ENCODE results near the gene GID4. TPM values are rescaled to one million over a fixed set of nuclear protein-coding genes. Genes with fewer than 3 reads are reported as not detected.

The GID4 gene
- total and polyA plus RNA-seq, 3 experiments from 2014 or later = 8.5 to 11.1 (median 9.8) TPM

GRCh38 chr17:18020971-18021370, 18.2 kb upstream of the GID4 start:
- no peaks in the 10 kb centered on the region for H3K9me3 Mint-ChIP-seq
- H3K4me3 Mint-ChIP-seq = no peak overlapping the region
- ChIA-PET CTCF (no interaction called here), POLR2A (no interaction called here)
- Histone ChIP-seq H3K36me3 (ENCODE audit: insufficient read depth, low read length) (peaks cover 6% of the 10 kb centered on the region), H3K4me3 (ENCODE audit: low read length) (no peak overlapping the region), H3K9me3 (ENCODE audit: low read length) (no peaks in the 10 kb centered on the region), H3K27ac (ENCODE audit: low read depth, low read length) (no peak overlapping the region), H3K27me3 (ENCODE audit: insufficient read depth, low read length, poor library complexity, severe bottlenecking) (no peaks in the 10 kb centered on the region), H3K4me1 (ENCODE audit: insufficient read depth, low read length) (peaks cover 6% of the 10 kb centered on the region)
- H3K27me3 Mint-ChIP-seq = no peaks in the 10 kb centered on the region
- peaks cover 9 to 10% (median 10%) of the 10 kb centered on the region in 3 donors for H3K4me1 Mint-ChIP-seq
- H3K27ac Mint-ChIP-seq = no peak overlapping the region
- no peak for DNase-seq
- peaks cover 0 to 61% (median 13%) of the 10 kb centered on the region in 3 donors for H3K36me3 Mint-ChIP-seq

GRCh38 chr17:18021372-18021771, 17.8 kb upstream of the GID4 start:
- no peak overlapping the region for H3K4me3 ChIP-seq (ENCODE audit: low read length)
- ChIA-PET POLR2A (no interaction called here), CTCF (no interaction called here)
- Mint-ChIP-seq H3K9me3 (no peaks in the 10 kb centered on the region), H3K4me3 (no peak overlapping the region), H3K27ac (no peak overlapping the region), H3K4me1 (peaks cover 13 to 14% (median 14%) of the 10 kb centered on the region in 3 donors), H3K27me3 (no peaks in the 10 kb centered on the region), H3K36me3 (peaks cover 0 to 57% (median 12%) of the 10 kb centered on the region in 3 donors)
- DNase-seq = no peak
- H3K4me1 ChIP-seq (ENCODE audit: insufficient read depth, low read length) = peaks cover 9% of the 10 kb centered on the region
- H3K36me3 ChIP-seq (ENCODE audit: insufficient read depth, low read length) = peaks cover 5% of the 10 kb centered on the region
- no peak overlapping the region for H3K27ac ChIP-seq (ENCODE audit: low read depth, low read length)
- H3K27me3 ChIP-seq (ENCODE audit: insufficient read depth, low read length, poor library complexity, severe bottlenecking) = no peaks in the 10 kb centered on the region
- no peaks in the 10 kb centered on the region for H3K9me3 ChIP-seq (ENCODE audit: low read length)

- H3K4me3 Mint-ChIP-seq = peak overlapping the region in 6 of 7 donors; percentile 3 to 83 (median 50)
- peaks cover 5% of the 10 kb centered on the region for H3K36me3 ChIP-seq (ENCODE audit: insufficient read depth, low read length)
Observed at GRCh38 chr17:18025241-18025944, 13.8 kb upstream of the GID4 start.

DNA sequence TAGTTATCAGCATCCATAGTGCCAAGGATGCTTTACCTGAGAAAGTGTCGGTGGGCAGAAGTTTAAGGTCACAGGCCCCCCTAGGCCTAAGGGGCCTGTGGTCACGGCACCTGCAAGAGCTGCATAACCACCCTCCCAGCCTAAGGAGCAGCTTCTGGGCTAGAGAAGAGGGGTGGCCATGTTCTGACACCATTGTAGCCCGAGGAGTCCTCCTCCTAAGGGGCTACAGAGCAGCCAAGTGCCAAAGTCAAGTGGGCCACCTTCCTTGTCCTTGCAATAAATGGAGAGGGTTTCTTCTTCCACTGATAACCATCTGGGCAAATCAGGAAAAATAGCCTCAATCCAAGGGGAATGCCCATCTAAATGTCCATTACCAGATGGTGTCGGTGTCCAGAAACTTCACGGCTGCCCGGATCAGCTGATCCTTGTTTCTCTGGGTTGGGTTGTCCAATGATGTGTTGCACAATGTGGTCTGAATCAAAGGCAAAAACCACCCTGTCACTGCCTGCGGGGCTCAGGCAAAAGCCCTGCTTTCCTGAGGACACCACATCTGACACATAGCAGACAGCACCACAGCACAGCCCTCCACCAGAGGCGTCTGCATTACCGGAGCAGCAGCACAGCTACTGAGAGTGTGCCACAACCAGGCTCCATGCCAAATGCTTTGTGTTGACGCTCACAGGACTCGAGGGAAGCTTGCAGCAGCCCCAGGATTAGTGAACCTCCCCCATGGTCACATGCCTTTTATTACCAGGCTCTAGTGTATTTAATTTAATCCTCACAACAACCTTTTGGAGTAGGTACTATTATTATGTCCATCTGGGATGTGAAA, 13.0 kb upstream of the GID4 start:
- peak overlapping the region; percentile 13 to 93 (median 66) for H3K27ac Mint-ChIP-seq
- H3K4me1 Mint-ChIP-seq = peaks cover 16 to 23% (median 20%) of the 10 kb centered on the region in 3 donors

More at GRCh38 chr17:18025241-18025944, 13.8 kb upstream of the GID4 start:
- CTCF ChIA-PET = interaction anchor here (1.4 kb wide), 1 partner anchor 8 kb away, joined by 5 read pairs; no protein-coding TSS in a partner anchor
- H3K9me3 ChIP-seq (ENCODE audit: low read length) = no peaks in the 10 kb centered on the region
- peaks cover 9% of the 10 kb centered on the region for H3K4me1 ChIP-seq (ENCODE audit: insufficient read depth, low read length)
- H3K27ac Mint-ChIP-seq = peak overlapping the region; percentile 13 to 93 (median 66)
- H3K36me3 Mint-ChIP-seq = peaks cover 0 to 47% (median 9%) of the 10 kb centered on the region in 3 donors
- no peaks in the 10 kb centered on the region for H3K9me3 Mint-ChIP-seq
- DNase-seq = peak in 1 of 5 donors; percentile 19
- H3K4me3 ChIP-seq (ENCODE audit: low read length) = no peak overlapping the region
- no peaks in the 10 kb centered on the region for H3K27me3 Mint-ChIP-seq
- POLR2A ChIA-PET = interaction anchor here (0.6 kb wide), 1 partner anchor 26 kb away, joined by 6 read pairs; no protein-coding TSS in a partner anchor
- H3K27me3 ChIP-seq (ENCODE audit: insufficient read depth, low read length, poor library complexity, severe bottlenecking) = no peaks in the 10 kb centered on the region
- no peak overlapping the region for H3K27ac ChIP-seq (ENCODE audit: low read depth, low read length)
- peaks cover 16 to 23% (median 20%) of the 10 kb centered on the region in 3 donors for H3K4me1 Mint-ChIP-seq

GRCh38 chr17:18027280-18027679, 11.9 kb upstream of the GID4 start:
- H3K27ac ChIP-seq (ENCODE audit: low read depth, low read length) = no peak overlapping the region
- POLR2A ChIA-PET = no interaction called here
- H3K36me3 ChIP-seq (ENCODE audit: insufficient read depth, low read length) = peaks cover 5% of the 10 kb centered on the region
- Mint-ChIP-seq H3K27ac (peak overlapping the region in 1 of 8 donors; percentile 17), H3K4me1 (peaks cover 16 to 23% (median 20%) of the 10 kb centered on the region in 3 donors), H3K36me3 (peaks cover 0 to 34% (median 9%) of the 10 kb centered on the region in 3 donors), H3K9me3 (no peaks in the 10 kb centered on the region), H3K4me3 (no peak overlapping the region), H3K27me3 (no peaks in the 10 kb centered on the region)
- H3K9me3 ChIP-seq (ENCODE audit: low read length) = no peaks in the 10 kb centered on the region
- H3K4me1 ChIP-seq (ENCODE audit: insufficient read depth, low read length) = peaks cover 9% of the 10 kb centered on the region
- H3K27me3 ChIP-seq (ENCODE audit: insufficient read depth, low read length, poor library complexity, severe bottlenecking) = no peaks in the 10 kb centered on the region
- no peak overlapping the region for H3K4me3 ChIP-seq (ENCODE audit: low read length)
- CTCF ChIA-PET = no interaction called here
- no peak for DNase-seq

More for the DNA sequence above, 13.0 kb upstream of the GID4 start:
- peaks cover 0 to 43% (median 9%) of the 10 kb centered on the region in 3 donors for H3K36me3 Mint-ChIP-seq
- no peaks in the 10 kb centered on the region for H3K27me3 Mint-ChIP-seq
- CTCF ChIA-PET = no interaction called here
- Histone ChIP-seq H3K9me3 (ENCODE audit: low read length) (no peaks in the 10 kb centered on the region), H3K4me3 (ENCODE audit: low read length) (no peak overlapping the region), H3K4me1 (ENCODE audit: insufficient read depth, low read length) (peaks cover 9% of the 10 kb centered on the region), H3K27me3 (ENCODE audit: insufficient read depth, low read length, poor library complexity, severe bottlenecking) (no peaks in the 10 kb centered on the region), H3K27ac (ENCODE audit: low read depth, low read length) (no peak overlapping the region), H3K36me3 (ENCODE audit: insufficient read depth, low read length) (peaks cover 5% of the 10 kb centered on the region)
- POLR2A ChIA-PET = interaction anchor here (0.6 kb wide), 1 partner anchor 26 kb away, joined by 6 read pairs; no protein-coding TSS in a partner anchor
- H3K9me3 Mint-ChIP-seq = no peaks in the 10 kb centered on the region
- H3K4me3 Mint-ChIP-seq = peak overlapping the region in 6 of 7 donors; percentile 3 to 86 (median 50)
- DNase-seq = peak in 4 of 5 donors; percentile 27 to 68 (median 58)

- CTCF ChIA-PET = interaction anchor here (0.6 to 1.4 kb wide), 3 partner anchors 216 to 428 kb away, joined by 3 to 4 read pairs (median 4); no protein-coding TSS in a partner anchor
- Histone ChIP-seq H3K4me3 (ENCODE audit: low read length) (no peak overlapping the region), H3K27me3 (ENCODE audit: insufficient read depth, low read length, poor library complexity, severe bottlenecking) (no peaks in the 10 kb centered on the region), H3K36me3 (ENCODE audit: insufficient read depth, low read length) (peaks cover 5% of the 10 kb centered on the region), H3K9me3 (ENCODE audit: low read length) (no peaks in the 10 kb centered on the region), H3K4me1 (ENCODE audit: insufficient read depth, low read length) (peaks cover 13% of the 10 kb centered on the region), H3K27ac (ENCODE audit: low read depth, low read length) (no peak overlapping the region)
- POLR2A ChIA-PET = interaction anchor here (0.6 kb wide), 1 partner anchor 184 kb away, joined by 5 read pairs; no protein-coding TSS in a partner anchor
- H3K4me3 Mint-ChIP-seq = no peak overlapping the region
- peaks cover 21 to 31% (median 26%) of the 10 kb centered on the region in 3 donors for H3K4me1 Mint-ChIP-seq
- H3K27me3 Mint-ChIP-seq = no peaks in the 10 kb centered on the region
- peak overlapping the region in 1 of 8 donors; percentile 72 for H3K27ac Mint-ChIP-seq
- peaks cover 0 to 34% (median 9%) of the 10 kb centered on the region in 3 donors for H3K36me3 Mint-ChIP-seq
- no peaks in the 10 kb centered on the region for H3K9me3 Mint-ChIP-seq
- no peak for DNase-seq
Observed at GRCh38 chr17:18028114-18028951, 10.9 kb upstream of the GID4 start.

DNA sequence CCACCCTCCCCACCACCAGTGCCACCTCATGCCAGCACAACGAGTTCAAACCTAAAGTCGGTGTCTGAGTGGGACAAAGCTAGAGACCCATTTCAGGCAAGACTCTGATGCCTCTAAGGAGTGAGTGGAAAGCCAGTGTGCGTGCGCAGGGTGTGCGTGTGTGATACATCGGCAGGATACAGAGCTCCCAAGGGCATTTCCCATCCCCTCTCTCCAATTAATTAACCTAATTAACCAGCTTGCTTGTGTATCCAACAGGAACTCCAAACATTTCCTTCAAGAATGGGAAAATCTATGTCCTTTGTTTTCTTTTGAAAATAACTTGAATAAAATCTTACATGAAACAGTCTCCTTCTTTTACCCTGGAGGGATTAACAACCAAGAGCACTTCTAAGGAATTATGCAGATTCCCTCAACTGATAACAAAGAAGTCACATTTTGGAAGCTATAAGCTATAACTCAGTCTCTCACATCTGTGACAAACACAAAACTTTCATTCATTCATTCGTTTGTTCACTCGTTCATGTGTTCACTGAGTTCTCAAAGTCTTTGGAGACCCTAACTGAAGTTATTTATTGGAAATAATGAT, 10.2 kb upstream of the GID4 start:
- Histone ChIP-seq H3K9me3 (ENCODE audit: low read length) (no peaks in the 10 kb centered on the region), H3K4me3 (ENCODE audit: low read length) (no peak overlapping the region), H3K4me1 (ENCODE audit: insufficient read depth, low read length) (peaks cover 14% of the 10 kb centered on the region), H3K36me3 (ENCODE audit: insufficient read depth, low read length) (peaks cover 5% of the 10 kb centered on the region), H3K27me3 (ENCODE audit: insufficient read depth, low read length, poor library complexity, severe bottlenecking) (no peaks in the 10 kb centered on the region), H3K27ac (ENCODE audit: low read depth, low read length) (no peak overlapping the region)
- H3K27me3 Mint-ChIP-seq = no peaks in the 10 kb centered on the region
- POLR2A ChIA-PET = interaction anchor here (0.7 kb wide), 1 partner anchor 35 kb away, joined by 13 read pairs; no protein-coding TSS in a partner anchor
- peaks cover 25 to 35% (median 31%) of the 10 kb centered on the region in 3 donors for H3K4me1 Mint-ChIP-seq
- H3K27ac Mint-ChIP-seq = no peak overlapping the region
- CTCF ChIA-PET = interaction anchor here (1.0 to 1.4 kb wide), 2 partner anchors 217 to 349 kb away, joined by 4 read pairs; no protein-coding TSS in a partner anchor
- H3K9me3 Mint-ChIP-seq = no peaks in the 10 kb centered on the region
- H3K4me3 Mint-ChIP-seq = no peak overlapping the region
- DNase-seq = no peak
- H3K36me3 Mint-ChIP-seq = peaks cover 0 to 27% (median 7%) of the 10 kb centered on the region in 3 donors

Data from CD8-positive, alpha-beta memory T cell (primary cell).